UCSD-AML1 (cell line): ENCODE measurements around the gene PARVA.

Source experiments
- DNase-seq: peaks from one replicate; lab custom pipeline; 2025; ENCODE audit not compliant: unreplicated experiment; lab: John Stamatoyannopoulos, UW

The PARVA gene

GRCh38 chr11:12456651-12457579, 79.5 kb downstream of the PARVA start:
- no peak for DNase-seq

GRCh38 chr11:12458042-12458441, 80.7 kb downstream of the PARVA start:
- DNase-seq: no peak

GRCh38 chr11:12459374-12459773, 82.0 kb downstream of the PARVA start:
- DNase-seq: no peak

GRCh38 chr11:12459865-12460444, 82.6 kb downstream of the PARVA start:
- no peak for DNase-seq

- no peak for DNase-seq
These were observed 83.1 kb downstream of the PARVA start for GRCh38 chr11:12460466-12460865.

GRCh38 chr11:12461516-12461915, 84.1 kb downstream of the PARVA start:
- no peak for DNase-seq

- no peak for DNase-seq
These were observed 86.9 kb downstream of the PARVA start for GRCh38 chr11:12464303-12464702.

GRCh38 chr11:12465332-12465731, 88.0 kb downstream of the PARVA start:
- no peak for DNase-seq

GRCh38 chr11:12467610-12468009, 90.2 kb downstream of the PARVA start:
- DNase-seq: no peak

GRCh38 chr11:12469451-12469850, 92.1 kb downstream of the PARVA start:
- DNase-seq: no peak

GRCh38 chr11:12470236-12470635, 92.9 kb downstream of the PARVA start:
- no peak for DNase-seq

GRCh38 chr11:12472401-12473005, 95.1 kb downstream of the PARVA start:
- DNase-seq: no peak

GRCh38 chr11:12473381-12473780, 96.0 kb downstream of the PARVA start:
- no peak for DNase-seq

GRCh38 chr11:12474871-12475270, 97.5 kb downstream of the PARVA start:
- DNase-seq: no peak

GRCh38 chr11:12478743-12479142, 101.4 kb downstream of the PARVA start:
- no peak for DNase-seq

- no peak for DNase-seq
These were observed 103.0 kb downstream of the PARVA start for GRCh38 chr11:12480401-12480800.

- DNase-seq: no peak
These were observed 105.5 kb downstream of the PARVA start for GRCh38 chr11:12482839-12483238.

- DNase-seq: no peak
These were observed 106.2 kb downstream of the PARVA start for GRCh38 chr11:12483604-12484003.

GRCh38 chr11:12485328-12485727, 108.0 kb downstream of the PARVA start:
- no peak for DNase-seq

GRCh38 chr11:12489246-12489772, 111.9 kb downstream of the PARVA start:
- DNase-seq: no peak

GRCh38 chr11:12494699-12495098, 117.3 kb downstream of the PARVA start:
- DNase-seq: no peak
